HG02623 (cell line): ENCODE data around the gene DPY19L3.
"Not testable (repeated sequence)": the region's sequence is repeated elsewhere in the genome, so short reads cannot be mapped to it uniquely, and the experiment has no call there.

Source experiments
- ATAC-seq: cut with Tn5 transposase; IDR thresholded peaks from one replicate; pipeline ENCODE4 v1.9.1; 2021; ENCODE audit warnings: moderate library complexity; ENCODE audit not compliant: unreplicated experiment

DPY19L3 gene

DNA sequence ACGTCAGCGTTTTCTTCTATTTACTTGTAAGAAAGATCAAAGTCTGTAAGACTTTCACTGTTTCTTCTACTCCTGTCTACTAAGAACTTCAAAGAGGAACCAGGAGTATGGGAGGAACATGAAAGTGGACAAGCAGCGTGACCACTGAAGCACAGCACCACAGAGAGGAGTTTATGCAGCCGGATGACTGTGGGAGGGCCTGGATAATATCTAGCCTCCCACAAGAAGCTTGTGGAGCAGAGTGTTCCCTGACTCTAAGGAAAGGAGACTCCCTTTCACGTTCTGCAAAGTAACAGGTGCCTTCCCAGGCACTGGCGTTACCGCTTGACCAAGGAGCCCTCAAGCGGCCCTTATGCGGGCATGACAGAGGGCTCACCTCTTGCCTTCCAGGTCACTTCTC, 91.8 kb downstream of the DPY19L3 start:
- ATAC-seq: no peak

DNA sequence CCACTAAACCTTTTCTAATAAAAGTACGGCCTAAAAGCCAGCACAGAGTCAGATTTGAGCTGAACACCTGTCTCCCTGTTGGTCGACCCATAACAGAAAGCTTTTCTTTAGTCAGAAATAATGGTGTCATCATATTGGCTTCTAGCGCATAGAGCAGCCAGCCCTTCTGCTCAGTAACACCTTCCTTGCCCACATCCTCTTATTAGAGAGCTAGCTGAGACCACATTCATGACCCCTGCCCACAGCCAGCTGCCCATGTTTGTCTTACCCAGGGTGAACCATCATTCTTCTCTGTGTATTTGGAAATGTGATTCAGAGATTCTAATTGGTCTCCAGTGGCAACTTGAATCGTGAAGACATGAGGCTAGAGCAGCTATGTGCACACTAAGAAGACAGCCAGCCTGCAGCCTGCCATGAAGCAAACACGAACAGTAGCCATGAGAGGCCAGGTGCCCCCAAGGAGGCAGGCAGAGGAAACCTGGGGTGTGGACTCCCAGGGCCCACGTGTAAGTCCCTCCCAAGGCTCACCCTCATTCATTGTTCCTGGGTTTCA, 93.2 kb downstream of the DPY19L3 start:
- no peak for ATAC-seq

DNA sequence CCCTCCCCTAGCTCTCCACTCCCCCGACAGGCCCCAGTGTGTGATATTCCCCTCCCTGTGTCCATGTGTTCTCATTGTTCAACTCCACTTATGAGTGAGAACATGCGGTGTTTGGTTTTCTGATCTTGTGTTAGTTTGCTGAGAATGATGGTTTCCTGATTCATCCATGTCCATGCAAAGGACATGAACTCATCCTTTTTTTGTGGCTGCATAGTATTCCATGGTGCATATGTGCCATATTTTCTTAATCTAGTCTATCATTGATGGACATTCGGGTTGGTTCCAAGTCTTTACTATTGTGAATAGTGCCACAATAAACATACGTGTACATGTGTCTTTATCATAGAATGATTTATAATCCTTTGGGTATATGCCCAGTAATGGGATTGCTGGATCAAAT, 106.9 kb downstream of the DPY19L3 start:
- not testable (repeated sequence) for ATAC-seq

DNA sequence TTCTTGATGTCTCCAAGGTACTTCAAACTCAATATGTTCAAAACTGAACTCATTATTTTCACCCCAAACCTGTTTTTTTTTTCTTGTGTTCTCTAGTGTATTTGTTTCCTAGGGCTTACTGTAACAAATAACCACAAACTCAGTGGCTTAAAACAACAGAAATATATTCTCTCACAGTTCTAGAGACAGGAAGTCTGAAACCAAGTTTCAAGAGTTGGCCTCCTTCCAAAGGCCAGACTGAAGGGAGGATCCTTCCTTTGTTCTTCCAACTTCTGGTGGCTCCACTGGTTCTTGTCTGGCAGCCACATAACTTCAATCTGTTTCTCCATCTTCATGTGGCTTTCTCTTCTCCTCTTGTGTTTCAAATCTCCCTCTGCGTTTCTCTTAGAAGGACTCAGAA, 113.5 kb downstream of the DPY19L3 start:
- no peak for ATAC-seq

DNA sequence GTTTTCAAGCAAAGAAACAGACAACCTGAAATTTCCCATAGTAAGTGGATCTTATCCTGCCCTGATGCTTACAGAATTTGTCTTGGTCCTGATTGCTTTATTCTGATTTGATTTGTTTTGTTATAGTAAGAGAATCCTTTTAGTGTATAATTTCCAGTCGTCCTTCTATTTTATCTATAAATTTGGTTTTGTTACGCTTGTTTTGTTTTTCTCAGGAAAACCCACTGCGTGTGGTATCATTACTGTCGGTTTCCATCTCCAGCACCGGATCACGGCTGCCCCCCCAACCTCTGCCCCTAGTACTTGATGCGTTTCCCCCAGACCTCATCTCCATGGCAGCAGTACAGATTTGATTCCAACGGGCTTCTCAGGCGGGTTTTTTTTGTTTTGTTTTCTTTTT, 117.4 kb downstream of the DPY19L3 start:
- ATAC-seq: no peak

DNA sequence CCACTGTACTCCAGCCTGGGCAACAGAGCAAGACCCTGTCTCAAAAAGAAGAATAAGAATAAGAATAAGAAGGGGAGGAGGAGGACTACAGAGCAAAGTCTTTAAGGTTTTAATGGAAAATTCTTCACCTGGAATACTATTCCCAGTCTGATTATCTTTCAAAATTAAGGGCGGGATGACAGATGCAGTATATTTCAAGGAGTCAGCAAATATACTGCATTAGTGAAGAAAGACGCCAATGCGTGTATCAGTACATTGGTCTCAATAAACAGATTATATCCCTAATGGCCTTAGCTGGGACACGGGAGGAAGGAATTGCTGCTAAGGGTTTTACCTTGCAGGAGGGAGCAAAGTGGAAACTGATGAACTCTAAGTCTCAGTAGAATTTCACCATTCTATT, 121.3 kb downstream of the DPY19L3 start:
- ATAC-seq: no peak

DNA sequence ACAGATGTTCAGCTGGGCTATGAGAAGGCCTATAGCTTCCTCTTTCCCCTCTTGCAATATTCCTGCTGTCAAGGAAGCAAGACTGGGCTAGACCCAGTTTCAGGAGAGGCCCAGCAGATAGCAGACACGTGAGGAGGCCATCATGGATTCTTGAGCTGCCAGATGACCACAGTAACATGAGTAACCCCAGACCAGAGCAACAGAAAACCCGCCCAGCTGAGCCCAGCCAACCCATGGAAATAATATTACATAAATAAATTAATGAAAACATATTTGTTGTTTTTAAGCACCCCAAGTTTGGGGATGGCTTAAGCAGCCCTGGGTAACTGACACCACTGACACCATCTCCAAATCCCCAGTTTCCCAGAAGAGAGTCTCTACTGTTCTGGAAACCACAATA, 125.2 kb downstream of the DPY19L3 start:
- ATAC-seq: no peak

DNA sequence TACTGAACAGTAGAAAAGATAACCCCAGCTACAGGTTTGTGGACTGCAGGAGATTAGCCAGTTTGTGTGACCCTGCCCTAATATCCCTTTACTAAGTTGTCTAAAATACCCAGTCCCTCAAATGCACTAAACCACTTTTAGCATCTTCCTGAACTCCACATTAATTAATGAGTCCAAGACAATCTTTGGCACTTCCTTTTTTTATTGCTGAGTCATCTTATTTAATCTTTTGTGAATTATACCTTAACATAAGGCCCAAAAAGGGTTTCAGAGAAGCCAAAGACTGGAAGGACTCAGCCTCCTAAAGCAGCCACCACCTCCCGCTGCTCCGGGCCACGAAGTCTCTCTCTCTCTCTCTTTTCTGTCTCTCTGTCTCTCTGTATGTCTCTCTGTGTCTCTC, 126.7 kb downstream of the DPY19L3 start:
- no peak for ATAC-seq
